ENCODE results near the gene TDRD10. TPM values are rescaled to one million over a fixed set of nuclear protein-coding genes. Genes with fewer than 3 reads are reported as not detected.

Gene TDRD10
- total RNA-seq, 1 experiment from 2014 or later = not detected

- Histone ChIP-seq H3K4me3 (ENCODE audit: low read length) (no peak overlapping the region), H3K9ac (ENCODE audit: low read length) (no peak overlapping the region), H3F3A (ENCODE audit: low read length, unreplicated experiment) (no peaks in the 10 kb centered on the region), H2AFZ (ENCODE audit: low read length) (no peak overlapping the region), H3K36me3 (ENCODE audit: low read depth, low read length) (no peaks in the 10 kb centered on the region), H3K4me1 (ENCODE audit: insufficient read depth, low read length) (no peaks in the 10 kb centered on the region), H3K27ac (ENCODE audit: low read length) (no peak overlapping the region), H3K9me2 (replicated peaks; ENCODE audit: low read length) (no peaks in the 10 kb centered on the region), H3K4me2 (ENCODE audit: low read length) (no peak overlapping the region), H3K27me3 (ENCODE audit: low read length) (peaks cover 82% of the 10 kb centered on the region), H3K79me2 (ENCODE audit: low read length) (no peaks in the 10 kb centered on the region), H4K20me1 (ENCODE audit: low read length) (no peaks in the 10 kb centered on the region), H3K9me3 (ENCODE audit: low read length) (no peaks in the 10 kb centered on the region)
- ATAC-seq = no peak
- no TSS peak for BruUV-seq (replicated peaks)
- DNase-seq = no peak
- POLR2A ChIA-PET (ENCODE audit: unreplicated experiment) = no interaction called here
- TF ChIP-seq, protein P1, sequence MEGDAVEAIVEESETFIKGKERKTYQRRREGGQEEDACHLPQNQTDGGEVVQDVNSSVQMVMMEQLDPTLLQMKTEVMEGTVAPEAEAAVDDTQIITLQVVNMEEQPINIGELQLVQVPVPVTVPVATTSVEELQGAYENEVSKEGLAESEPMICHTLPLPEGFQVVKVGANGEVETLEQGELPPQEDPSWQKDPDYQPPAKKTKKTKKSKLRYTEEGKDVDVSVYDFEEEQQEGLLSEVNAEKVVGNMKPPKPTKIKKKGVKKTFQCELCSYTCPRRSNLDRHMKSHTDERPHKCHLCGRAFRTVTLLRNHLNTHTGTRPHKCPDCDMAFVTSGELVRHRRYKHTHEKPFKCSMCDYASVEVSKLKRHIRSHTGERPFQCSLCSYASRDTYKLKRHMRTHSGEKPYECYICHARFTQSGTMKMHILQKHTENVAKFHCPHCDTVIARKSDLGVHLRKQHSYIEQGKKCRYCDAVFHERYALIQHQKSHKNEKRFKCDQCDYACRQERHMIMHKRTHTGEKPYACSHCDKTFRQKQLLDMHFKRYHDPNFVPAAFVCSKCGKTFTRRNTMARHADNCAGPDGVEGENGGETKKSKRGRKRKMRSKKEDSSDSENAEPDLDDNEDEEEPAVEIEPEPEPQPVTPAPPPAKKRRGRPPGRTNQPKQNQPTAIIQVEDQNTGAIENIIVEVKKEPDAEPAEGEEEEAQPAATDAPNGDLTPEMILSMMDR (conservative IDR thresholded peaks at IDR 0.05; ENCODE audit: low read depth, low read length) = no peak
- TF ChIP-seq EZH2 (IDR thresholded peaks at IDR 0.05; ENCODE audit: low read length, unreplicated experiment) (no peak), EZH2phosphoT487 (IDR thresholded peaks at IDR 0.05; ENCODE audit: borderline replicate concordance, low read length) (no peak)
- CTCF ChIA-PET = interaction anchor here (0.6 kb wide), 1 partner anchor 178 kb away, joined by 3 read pairs; no protein-coding TSS in a partner anchor
- intact Hi-C loops (cut with micrococcal nuclease) = no loop called here
Observed at GRCh38 chr1:154496383-154496782, 5.6 kb upstream of the TDRD10 start.

DNA sequence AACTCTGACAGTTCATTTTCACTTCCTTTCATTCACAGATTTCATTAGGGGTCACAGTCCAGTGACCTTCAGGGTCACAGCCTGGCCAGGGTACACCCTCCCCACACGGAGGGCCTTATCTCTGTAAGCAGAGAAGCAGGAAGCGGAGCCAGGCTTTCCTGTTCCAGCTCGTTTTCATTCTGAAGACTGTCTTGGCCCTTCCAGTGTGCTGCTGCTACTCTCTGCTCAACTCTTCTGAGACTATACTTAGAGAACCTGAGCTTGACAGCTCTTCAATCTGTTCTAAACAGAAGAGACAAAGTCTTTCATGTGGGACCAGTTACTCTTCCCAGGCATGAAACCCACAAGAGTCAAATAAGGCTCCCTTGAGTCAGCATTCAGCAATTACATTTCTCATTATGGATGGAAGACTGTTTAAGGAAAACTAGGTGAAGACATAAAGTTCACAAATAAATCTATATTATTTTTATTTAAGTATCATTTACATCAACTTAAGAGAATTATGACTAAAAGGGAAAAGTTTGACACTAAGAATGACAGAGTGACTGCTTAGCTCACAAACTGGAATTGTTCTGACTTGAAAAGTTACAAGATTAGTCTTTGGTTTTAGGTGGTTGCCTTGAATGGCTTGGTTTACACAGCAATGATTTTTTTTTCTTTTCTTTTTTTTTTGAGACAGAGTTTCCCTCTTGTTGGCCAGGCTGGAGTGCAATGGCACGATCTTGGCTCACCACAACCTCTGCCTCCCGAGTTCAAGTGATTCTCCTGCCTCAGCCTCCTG is 4.8 kb upstream of the TDRD10 start:
- Histone ChIP-seq H3K4me1 (ENCODE audit: insufficient read depth, low read length) (no peaks in the 10 kb centered on the region), H3K79me2 (ENCODE audit: low read length) (no peaks in the 10 kb centered on the region), H3K9me3 (ENCODE audit: low read length) (no peaks in the 10 kb centered on the region), H3K36me3 (ENCODE audit: low read depth, low read length) (no peaks in the 10 kb centered on the region), H3K9me2 (replicated peaks; ENCODE audit: low read length) (no peaks in the 10 kb centered on the region), H4K20me1 (ENCODE audit: low read length) (no peaks in the 10 kb centered on the region), H3K9ac (ENCODE audit: low read length) (no peak overlapping the region), H3K4me3 (ENCODE audit: low read length) (no peak overlapping the region), H2AFZ (ENCODE audit: low read length) (no peak overlapping the region), H3K4me2 (ENCODE audit: low read length) (no peak overlapping the region), H3K27me3 (ENCODE audit: low read length) (peaks cover 78% of the 10 kb centered on the region), H3F3A (ENCODE audit: low read length, unreplicated experiment) (no peaks in the 10 kb centered on the region), H3K27ac (ENCODE audit: low read length) (no peak overlapping the region)
- intact Hi-C loops (cut with micrococcal nuclease) = no loop called here
- TF ChIP-seq EZH2 (IDR thresholded peaks at IDR 0.05; ENCODE audit: low read length, unreplicated experiment) (no peak), EZH2phosphoT487 (IDR thresholded peaks at IDR 0.05; ENCODE audit: borderline replicate concordance, low read length) (no peak)
- TF ChIP-seq, protein P1 (conservative IDR thresholded peaks at IDR 0.05; ENCODE audit: low read depth, low read length) = no peak
- ChIA-PET CTCF (no interaction called here), POLR2A (ENCODE audit: unreplicated experiment) (no interaction called here)
- DNase-seq = no peak
- ATAC-seq = no peak
- BruUV-seq (replicated peaks) = no TSS peak

DNA sequence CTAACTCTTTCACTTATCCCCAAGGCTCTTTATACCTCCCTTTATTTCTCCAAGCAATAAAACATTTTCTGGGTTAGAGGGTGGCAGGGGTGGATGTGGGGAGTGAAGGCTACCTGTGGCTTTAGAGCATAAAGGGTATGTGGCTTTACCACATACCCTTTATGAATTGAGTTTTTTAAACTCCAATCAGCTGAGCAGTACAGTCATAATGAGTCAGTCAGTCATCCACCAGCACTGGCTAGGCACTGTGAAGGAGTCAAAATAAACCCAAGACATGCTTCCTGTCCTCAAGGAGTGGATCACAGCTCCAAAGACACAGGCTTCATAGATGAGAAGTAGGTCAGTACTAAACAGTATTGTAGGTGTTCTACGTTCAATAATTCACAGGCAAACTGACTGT is 2.6 kb upstream of the TDRD10 start:
- H3K4me2 ChIP-seq (ENCODE audit: low read length) = no peak overlapping the region
- intact Hi-C loops (cut with micrococcal nuclease) = no loop called here
- no peak for DNase-seq

More for the DNA sequence above, 2.6 kb upstream of the TDRD10 start:
- H4K20me1 ChIP-seq (ENCODE audit: low read length) = no peaks in the 10 kb centered on the region
- no peaks in the 10 kb centered on the region for H3K36me3 ChIP-seq (ENCODE audit: low read depth, low read length)
- H3K27me3 ChIP-seq (ENCODE audit: low read length) = peaks cover 66% of the 10 kb centered on the region
- no peaks in the 10 kb centered on the region for H3K79me2 ChIP-seq (ENCODE audit: low read length)
- CTCF ChIA-PET = no interaction called here
- no peaks in the 10 kb centered on the region for H3K4me1 ChIP-seq (ENCODE audit: insufficient read depth, low read length)
- TF ChIP-seq, protein P1 (conservative IDR thresholded peaks at IDR 0.05; ENCODE audit: low read depth, low read length) = no peak
- no peak for TF ChIP-seq EZH2 (IDR thresholded peaks at IDR 0.05; ENCODE audit: low read length, unreplicated experiment)
- TF ChIP-seq EZH2phosphoT487 (IDR thresholded peaks at IDR 0.05; ENCODE audit: borderline replicate concordance, low read length) = no peak
- H3K4me3 ChIP-seq (ENCODE audit: low read length) = no peak overlapping the region
- BruUV-seq (replicated peaks) = no TSS peak
- H3K9me3 ChIP-seq (ENCODE audit: low read length) = no peaks in the 10 kb centered on the region
- no peaks in the 10 kb centered on the region for H3K9me2 ChIP-seq (replicated peaks; ENCODE audit: low read length)
- POLR2A ChIA-PET (ENCODE audit: unreplicated experiment) = no interaction called here
- H3K9ac ChIP-seq (ENCODE audit: low read length) = no peak overlapping the region
- H3K27ac ChIP-seq (ENCODE audit: low read length) = no peak overlapping the region
- no peak for ATAC-seq
- H3F3A ChIP-seq (ENCODE audit: low read length, unreplicated experiment) = no peaks in the 10 kb centered on the region
- H2AFZ ChIP-seq (ENCODE audit: low read length) = no peak overlapping the region
